Hypothalamus (tissue), 51 donors: ENCODE measurements around the gene MS4A4A.
"Not testable (repeated sequence)": the region's sequence is repeated elsewhere in the genome, so short reads cannot be mapped to it uniquely, and the experiment has no call there.

Source experiments
- DNase-seq, 51 donors: peaks; one replicate each; lab custom pipeline; 2025; lab: John Stamatoyannopoulos, UW

The MS4A4A gene

DNA sequence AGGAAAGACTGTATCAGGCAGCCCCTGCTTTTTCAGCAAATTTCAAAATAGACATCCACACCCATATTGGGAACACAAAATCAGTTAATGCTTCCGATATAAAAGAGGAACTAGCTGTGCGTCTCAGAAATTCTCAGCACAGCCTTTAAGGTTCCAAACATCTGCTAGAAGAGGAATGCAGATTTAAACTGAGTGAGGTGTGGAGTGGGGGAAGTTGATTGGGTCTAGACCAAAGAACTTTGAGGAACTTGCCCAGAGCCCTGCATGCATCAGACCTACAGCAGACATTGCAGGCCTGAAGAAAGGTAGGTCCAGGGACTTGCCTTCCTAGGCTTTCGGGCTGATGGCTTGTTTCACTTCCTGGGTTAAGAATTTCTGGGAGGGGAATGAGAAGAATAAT is at the start of gene MS4A4A:
MS4A4A (plus strand) TSS at position 255 of the 400 bp plus-strand sequence; CDS start at position 265, 10 bp downstream.
- peak in 7 of 51 donors; percentile 1 to 9 (median 6) for DNase-seq

GRCh38 chr11:60230681-60231080 is 49.8 kb upstream of the MS4A4A start:
- DNase-seq = no peak

DNA sequence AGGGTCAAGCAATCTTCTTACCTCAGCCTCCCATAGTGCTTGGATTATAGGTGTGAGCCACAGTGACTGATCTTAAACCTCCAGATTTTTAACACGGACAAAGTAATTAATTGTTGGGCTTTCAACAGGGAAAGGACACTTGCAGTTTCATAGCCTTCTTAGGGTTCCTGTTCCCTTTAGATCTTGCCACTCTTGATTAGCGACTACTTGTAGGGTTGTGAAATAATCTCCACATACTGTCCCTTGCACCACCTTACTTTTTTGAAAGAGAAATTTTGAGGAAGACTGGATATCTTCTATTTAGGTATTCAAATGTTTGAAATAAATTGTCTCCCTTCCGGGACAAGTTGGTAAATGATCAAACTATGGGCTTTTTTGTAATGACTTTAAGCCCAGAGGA is 45.1 kb upstream of the MS4A4A start:
- no peak for DNase-seq

DNA sequence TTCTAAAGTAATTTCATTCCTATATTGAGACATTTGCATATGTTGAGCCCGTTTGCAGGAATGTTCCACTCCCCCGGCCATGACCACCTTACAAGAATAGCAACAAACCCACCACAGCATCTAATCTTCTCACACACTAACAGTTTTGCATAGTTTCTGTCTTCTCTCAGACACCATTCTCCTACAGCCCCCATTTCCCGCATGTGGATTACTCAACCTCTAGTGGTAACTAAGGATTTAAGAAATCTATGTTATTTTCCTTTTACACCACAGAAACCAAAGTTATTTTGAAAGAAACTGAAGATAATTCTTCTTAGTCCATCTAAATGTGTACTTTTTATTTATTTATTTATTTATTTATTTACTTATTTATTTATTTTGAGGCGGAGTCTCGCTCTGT is 39.8 kb upstream of the MS4A4A start:
- no peak for DNase-seq

DNA sequence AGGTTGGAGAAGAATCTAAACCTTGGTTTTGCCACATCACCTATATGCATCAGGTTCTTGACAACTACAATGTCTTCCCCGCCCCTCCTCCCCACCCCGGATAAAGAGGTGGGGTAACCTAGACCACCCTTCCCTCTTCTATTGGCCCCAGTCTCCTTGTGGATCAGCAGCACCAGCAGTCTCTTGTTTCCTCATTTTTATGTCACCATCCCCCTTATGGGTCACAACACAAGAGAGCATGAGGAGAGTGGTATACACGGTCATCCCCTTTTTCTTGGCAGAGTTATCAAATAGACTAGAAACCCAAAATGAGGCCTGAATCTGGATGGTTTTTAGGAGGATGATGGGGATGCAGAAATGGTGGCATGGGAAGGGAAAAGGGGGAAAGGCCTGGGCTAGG is 38.7 kb upstream of the MS4A4A start:
- DNase-seq = no peak

GRCh38 chr11:60242740-60243239 is 37.7 kb upstream of the MS4A4A start, which contains the start of gene MS4A4E:
Gene MS4A4E (minus strand): TSS chr11:60243137. CDS start chr11:60230055, 13,082 bp downstream.
- no peak for DNase-seq

GRCh38 chr11:60251485-60252212 is 28.8 kb upstream of the MS4A4A start:
- peak in 2 of 51 donors; percentile 12 to 31 for DNase-seq

- no peak for DNase-seq
Measured at GRCh38 chr11:60252213-60253108, 28.0 kb upstream of the MS4A4A start.

GRCh38 chr11:60257956-60258722 is 22.3 kb upstream of the MS4A4A start:
- no peak for DNase-seq

DNA sequence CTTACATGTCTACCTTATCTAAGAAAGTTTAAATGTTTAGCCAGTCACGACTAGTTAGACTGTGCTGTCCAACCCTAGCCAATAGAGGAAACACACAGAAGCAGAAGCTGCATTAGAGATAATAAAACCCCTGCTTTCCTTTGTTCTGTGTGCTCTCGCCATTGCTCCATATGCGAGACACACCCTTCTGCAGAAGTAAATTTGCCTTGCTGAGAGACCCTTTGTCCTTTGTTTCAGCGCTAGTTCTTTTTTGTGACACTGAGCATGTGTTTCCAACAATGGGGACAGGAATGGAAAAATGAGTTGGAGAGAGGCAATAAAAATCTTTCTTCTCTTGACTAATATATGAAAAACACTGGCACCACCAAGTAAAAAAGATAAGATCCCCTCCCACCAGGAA is 19.5 kb upstream of the MS4A4A start:
- no peak for DNase-seq

GRCh38 chr11:60263402-60263801 is 17.1 kb upstream of the MS4A4A start:
- DNase-seq = peak in 1 of 51 donors; percentile 2

DNA sequence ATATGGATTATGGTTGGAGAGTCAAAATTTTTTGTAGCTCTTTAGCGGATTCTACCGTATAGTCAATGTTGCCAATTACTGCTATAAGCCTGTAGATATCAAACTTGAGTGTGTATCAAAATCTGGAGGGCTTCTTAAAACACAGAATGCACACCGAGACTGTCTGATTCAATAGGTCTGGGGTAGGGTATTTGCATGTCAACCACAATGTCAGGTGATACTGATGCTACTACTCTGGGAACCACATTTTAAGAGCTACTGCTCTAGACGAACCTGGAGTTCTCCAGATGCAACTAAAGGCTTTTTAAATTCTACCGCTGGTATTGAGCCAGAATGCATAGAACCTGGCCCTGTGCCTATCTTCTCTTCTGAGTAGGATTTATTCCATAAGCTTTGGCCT is 15.8 kb upstream of the MS4A4A start:
- no peak for DNase-seq

- peak in 2 of 51 donors; percentile 9 to 14 for DNase-seq
Measured at GRCh38 chr11:60265373-60266214, 14.9 kb upstream of the MS4A4A start.

GRCh38 chr11:60274416-60274815 is 6.0 kb upstream of the MS4A4A start:
- no peak for DNase-seq

DNA sequence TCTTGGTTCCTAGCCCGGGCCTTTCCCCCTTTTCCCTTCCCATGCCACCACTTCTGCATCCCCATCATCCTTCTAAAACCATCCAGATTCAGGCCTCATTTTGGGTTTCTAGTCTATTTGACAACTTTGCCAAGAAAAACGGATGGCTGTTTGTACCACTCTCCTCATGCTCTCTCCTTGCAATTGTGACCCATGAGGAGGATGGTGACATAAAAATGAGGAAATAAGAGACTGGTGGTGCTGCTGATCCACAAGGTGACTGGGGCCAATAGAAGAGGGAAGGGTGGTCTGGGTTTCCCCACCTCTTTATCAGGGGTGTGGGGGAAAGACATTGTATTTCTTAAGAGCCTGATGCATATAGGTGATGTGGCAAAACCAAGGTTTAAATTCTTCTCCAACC is 1.0 kb downstream of the MS4A4A start:
- no peak for DNase-seq

DNA sequence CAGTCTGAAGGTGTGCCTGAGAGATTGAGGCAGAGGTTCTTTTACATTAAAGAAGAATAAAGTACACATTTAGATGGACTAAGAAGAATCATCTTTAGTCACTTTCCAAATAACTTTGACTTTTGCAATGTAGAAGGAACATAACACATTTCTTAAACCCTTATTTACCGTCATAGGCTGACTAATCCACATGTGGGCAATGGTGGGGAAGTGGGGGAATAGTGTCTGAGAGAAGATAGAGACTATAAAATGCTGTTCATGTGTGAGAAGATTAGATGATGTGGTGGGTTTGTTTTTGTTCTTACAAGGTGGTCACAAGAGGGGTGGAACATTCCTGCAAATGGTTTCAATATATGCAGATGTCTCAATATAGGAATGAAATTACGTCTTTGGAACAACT is 1.8 kb downstream of the MS4A4A start:
- DNase-seq = no peak

DNA sequence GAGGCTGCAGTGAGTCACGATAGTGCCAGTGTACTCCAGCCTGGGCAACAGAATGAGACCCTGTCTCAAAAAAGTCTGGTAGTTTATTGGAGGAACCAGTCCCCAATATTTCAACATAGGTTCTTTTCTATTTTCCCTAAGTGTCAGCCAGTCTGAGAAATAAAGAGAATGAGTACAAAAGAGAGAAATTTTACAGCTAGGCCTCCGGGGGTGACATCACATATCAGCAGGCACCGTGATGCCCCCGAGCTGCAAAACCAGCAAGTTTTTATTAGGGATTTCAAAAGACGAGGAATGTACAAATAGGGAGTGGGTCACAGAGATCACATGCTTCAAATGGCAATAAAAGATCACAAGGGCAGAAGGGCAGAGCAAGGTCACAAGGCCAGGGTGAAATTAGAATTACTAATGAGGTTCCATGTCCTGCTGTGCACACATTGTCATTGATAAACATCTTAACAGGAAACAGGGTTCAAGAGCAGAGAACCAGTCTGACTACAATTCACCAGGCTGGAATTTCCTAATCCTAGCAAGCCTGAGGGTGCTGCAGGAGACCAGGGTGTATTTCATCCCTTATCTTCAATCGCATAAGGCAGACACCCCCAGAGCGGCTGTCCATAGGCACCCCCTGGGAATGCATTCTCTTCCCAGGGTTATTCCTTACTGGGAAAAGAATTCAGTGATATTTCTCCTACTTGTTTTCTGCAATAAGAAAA is 5.1 kb downstream of the MS4A4A start:
- DNase-seq = not testable (repeated sequence)

DNA sequence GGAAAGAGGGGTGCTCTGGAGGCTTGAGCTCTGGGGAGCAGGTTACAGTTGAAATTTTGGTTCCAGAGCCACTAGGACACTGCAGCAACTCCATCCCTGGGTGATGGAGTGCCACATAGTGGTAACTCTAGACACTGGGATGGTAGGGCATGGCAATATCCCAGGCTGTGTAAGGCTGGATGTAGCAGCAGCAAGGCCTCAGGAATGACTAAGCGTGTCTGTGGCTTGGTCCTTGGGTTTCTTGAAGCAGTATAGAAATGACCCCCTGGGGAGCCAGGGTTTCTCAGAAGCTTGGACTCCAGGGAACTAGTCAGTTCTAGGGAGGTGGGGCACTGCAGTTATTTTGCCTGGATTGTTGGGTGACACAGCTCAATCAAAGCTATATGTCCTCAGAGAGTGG is 8.1 kb downstream of the MS4A4A start:
- no peak for DNase-seq

GRCh38 chr11:60292145-60292544 is 11.7 kb downstream of the MS4A4A start:
- DNase-seq = no peak
